DOHH2 (cell line): ENCODE measurements around the gene PARP4.

Experiments
- H3F3A ChIP-seq: fragments of 200-600 bp; sonication (generic), shearing (Covaris generic); 2 replicates; pipeline ENCODE4 v1.6.0; 2016; ENCODE audit warnings: antibody characterized with exemption, mild to moderate bottlenecking; ENCODE audit not compliant: control insufficient read depth, insufficient read depth
- H3K27ac ChIP-seq: fragments of 200-600 bp; sonication (generic); 2 replicates; pipeline ENCODE4 v1.5.1; 2014; ENCODE audit warnings: low read depth, mild to moderate bottlenecking, low read length, moderate library complexity
- H3K27me3 ChIP-seq: fragments of 200-600 bp; sonication (generic); 2 replicates; pipeline ENCODE4 v1.6.1; 2014; ENCODE audit warnings: mild to moderate bottlenecking, low read length, mixed read lengths; ENCODE audit not compliant: control insufficient read depth
- H3K36me3 ChIP-seq: fragments of 200-600 bp; sonication (generic); 2 replicates; pipeline ENCODE4 v1.6.1; 2014; ENCODE audit warnings: mild to moderate bottlenecking, low read length, moderate library complexity, mixed read lengths; ENCODE audit not compliant: control insufficient read depth
- H3K4me1 ChIP-seq: fragments of 200-600 bp; sonication (generic); 2 replicates; pipeline ENCODE4 v1.6.1; 2014; ENCODE audit warnings: mild to moderate bottlenecking, low read length, mixed read lengths; ENCODE audit not compliant: control insufficient read depth
- H3K4me2 ChIP-seq: fragments of 200-600 bp; sonication (generic); 2 replicates; pipeline ENCODE4 v1.6.0; 2014; ENCODE audit warnings: mild to moderate bottlenecking, low read length, moderate library complexity
- H3K4me3 ChIP-seq: fragments of 200-600 bp; sonication (generic); 2 replicates; pipeline ENCODE4 v1.5.1; 2014; ENCODE audit warnings: mild to moderate bottlenecking, low read length, mixed read lengths
- H3K79me2 ChIP-seq: fragments of 200-600 bp; sonication (generic); 2 replicates; pipeline ENCODE4 v1.6.1; 2014; ENCODE audit warnings: mild to moderate bottlenecking, low read length, mixed read lengths; ENCODE audit not compliant: control insufficient read depth
- H3K9me2 ChIP-seq: fragments of 200-600 bp; sonication (generic); replicated peaks from 2 replicates; pipeline ENCODE4 v1.6.1; 2014; ENCODE audit warnings: mild to moderate bottlenecking, low read length, mixed read lengths; ENCODE audit not compliant: control insufficient read depth
- H3K9me3 ChIP-seq: fragments of 200-600 bp; sonication (generic); 2 replicates; pipeline ENCODE4 v1.6.1; 2014; ENCODE audit warnings: antibody characterized with exemption, low read length, mixed read lengths; ENCODE audit not compliant: control insufficient read depth, insufficient read depth
- H4K20me1 ChIP-seq: fragments of 200-600 bp; sonication (generic); 2 replicates; pipeline ENCODE4 v1.6.0; 2014; ENCODE audit warnings: low read depth, mild to moderate bottlenecking, antibody characterized with exemption, low read length, moderate library complexity; ENCODE audit not compliant: control insufficient read depth, insufficient read depth
- EZH2phosphoT487 ChIP-seq: fragments of 200-600 bp; sonication (generic); IDR thresholded peaks from 2 replicates; pipeline ENCODE4 v1.6.1; 2017; ENCODE audit warnings: borderline replicate concordance, mild to moderate bottlenecking, antibody characterized with exemption, low read length, moderate library complexity, mixed read lengths
- TF ChIP-seq, protein P1 (sequence below): fragments of 200-600 bp; sonication (generic); IDR thresholded peaks from one replicate; pipeline ENCODE4 v1.5.1; 2014; ENCODE audit warnings: antibody characterized with exemption, mild to moderate bottlenecking, low read depth, low read length; ENCODE audit not compliant: poor library complexity, severe bottlenecking

PARP4 gene

DNA sequence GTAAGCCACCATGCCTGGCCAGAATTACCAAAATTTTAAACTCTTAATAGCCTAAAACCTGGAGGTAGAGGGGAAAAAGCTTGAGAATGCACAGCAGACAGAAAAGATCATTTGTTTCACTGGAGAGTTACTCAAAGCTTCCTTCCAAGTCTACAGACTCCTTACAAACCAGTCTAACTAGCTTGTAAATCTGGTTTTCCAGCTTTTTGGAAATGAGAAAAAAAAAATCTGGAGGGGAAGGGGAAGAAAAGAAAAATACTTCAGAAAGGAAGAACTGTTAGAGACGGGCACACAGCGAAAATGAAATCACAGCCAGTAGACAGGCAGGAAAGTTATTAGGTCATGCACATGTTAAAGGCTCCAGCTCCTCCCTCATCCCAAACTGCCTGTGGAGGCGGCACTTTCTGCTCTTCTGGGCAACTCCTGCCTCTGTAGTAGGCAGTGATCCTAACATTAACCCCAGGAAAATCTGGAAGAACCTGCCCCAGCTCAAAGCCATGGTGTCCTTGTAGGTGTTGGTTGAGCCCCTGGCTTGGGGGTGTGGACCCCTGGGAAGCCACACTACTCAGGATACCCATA, 17.3 kb downstream of the PARP4 start:
- no peaks in the 10 kb centered on the region for H3K9me2 ChIP-seq
- no peaks in the 10 kb centered on the region for H3F3A ChIP-seq
- no peak overlapping the region for H3K4me2 ChIP-seq
- no peaks in the 10 kb centered on the region for H3K9me3 ChIP-seq
- no peaks in the 10 kb centered on the region for H4K20me1 ChIP-seq
- no peak overlapping the region for H3K27ac ChIP-seq
- H3K4me1 ChIP-seq = no peaks in the 10 kb centered on the region
- TF ChIP-seq, protein P1, sequence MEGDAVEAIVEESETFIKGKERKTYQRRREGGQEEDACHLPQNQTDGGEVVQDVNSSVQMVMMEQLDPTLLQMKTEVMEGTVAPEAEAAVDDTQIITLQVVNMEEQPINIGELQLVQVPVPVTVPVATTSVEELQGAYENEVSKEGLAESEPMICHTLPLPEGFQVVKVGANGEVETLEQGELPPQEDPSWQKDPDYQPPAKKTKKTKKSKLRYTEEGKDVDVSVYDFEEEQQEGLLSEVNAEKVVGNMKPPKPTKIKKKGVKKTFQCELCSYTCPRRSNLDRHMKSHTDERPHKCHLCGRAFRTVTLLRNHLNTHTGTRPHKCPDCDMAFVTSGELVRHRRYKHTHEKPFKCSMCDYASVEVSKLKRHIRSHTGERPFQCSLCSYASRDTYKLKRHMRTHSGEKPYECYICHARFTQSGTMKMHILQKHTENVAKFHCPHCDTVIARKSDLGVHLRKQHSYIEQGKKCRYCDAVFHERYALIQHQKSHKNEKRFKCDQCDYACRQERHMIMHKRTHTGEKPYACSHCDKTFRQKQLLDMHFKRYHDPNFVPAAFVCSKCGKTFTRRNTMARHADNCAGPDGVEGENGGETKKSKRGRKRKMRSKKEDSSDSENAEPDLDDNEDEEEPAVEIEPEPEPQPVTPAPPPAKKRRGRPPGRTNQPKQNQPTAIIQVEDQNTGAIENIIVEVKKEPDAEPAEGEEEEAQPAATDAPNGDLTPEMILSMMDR = no peak
- H3K27me3 ChIP-seq = no peaks in the 10 kb centered on the region
- H3K79me2 ChIP-seq = no peaks in the 10 kb centered on the region
- H3K4me3 ChIP-seq = no peak overlapping the region
- H3K36me3 ChIP-seq = peaks cover 47% of the 10 kb centered on the region

DNA sequence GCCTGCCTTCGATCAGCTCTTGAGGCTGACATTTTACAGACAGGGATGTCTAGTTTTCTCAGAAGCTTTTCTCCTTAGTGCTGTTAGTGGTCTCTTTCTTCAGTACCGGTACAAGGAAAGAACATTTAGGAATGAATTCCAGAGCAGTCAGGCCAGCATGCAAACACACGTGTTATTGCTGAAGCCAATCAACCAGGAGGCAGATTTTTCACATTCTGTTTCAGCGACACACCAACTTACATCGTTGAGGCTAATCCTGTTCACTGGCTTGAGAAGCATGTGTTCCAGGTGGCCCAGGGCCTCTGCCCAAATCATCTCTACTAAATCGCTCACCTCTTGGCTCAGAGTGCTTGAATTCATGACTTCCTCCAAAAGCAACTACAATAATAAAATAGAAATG, 19.2 kb downstream of the PARP4 start:
- Histone ChIP-seq H4K20me1 (no peaks in the 10 kb centered on the region), H3K4me2 (no peak overlapping the region), H3K4me1 (no peaks in the 10 kb centered on the region), H3K79me2 (no peaks in the 10 kb centered on the region), H3K9me3 (no peaks in the 10 kb centered on the region), H3K27me3 (no peaks in the 10 kb centered on the region), H3K4me3 (no peak overlapping the region), H3K9me2 (no peaks in the 10 kb centered on the region), H3K36me3 (peaks cover 54% of the 10 kb centered on the region), H3K27ac (no peak overlapping the region), H3F3A (no peaks in the 10 kb centered on the region)
- TF ChIP-seq EZH2phosphoT487 = no peak
- TF ChIP-seq, protein P1 = no peak

DNA sequence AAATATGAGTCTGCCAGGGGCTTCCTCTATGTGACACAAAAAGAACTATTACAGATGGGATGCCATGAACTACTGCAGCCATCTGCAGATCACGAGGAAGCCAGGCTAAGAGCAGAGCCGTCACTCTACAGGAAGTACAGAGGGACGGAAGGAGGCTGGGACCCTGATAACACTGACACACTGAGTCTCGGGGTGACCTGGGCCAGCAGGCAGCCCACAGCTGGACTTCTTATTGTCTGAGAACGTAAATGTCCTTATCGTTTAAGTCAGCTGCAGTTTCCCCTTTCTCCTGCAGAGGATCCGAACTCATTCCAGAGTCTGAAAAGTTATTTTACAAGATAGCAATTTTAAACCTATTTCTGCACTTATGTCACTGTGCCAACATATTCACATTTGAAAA, 20.7 kb downstream of the PARP4 start:
- no peaks in the 10 kb centered on the region for H3K27me3 ChIP-seq
- H3K9me3 ChIP-seq = no peaks in the 10 kb centered on the region
- H3F3A ChIP-seq = no peaks in the 10 kb centered on the region
- TF ChIP-seq, protein P1 = no peak
- TF ChIP-seq EZH2phosphoT487 = no peak
- H3K27ac ChIP-seq = no peak overlapping the region
- H3K36me3 ChIP-seq = peaks cover 43% of the 10 kb centered on the region
- no peaks in the 10 kb centered on the region for H4K20me1 ChIP-seq
- H3K4me3 ChIP-seq = no peak overlapping the region
- no peaks in the 10 kb centered on the region for H3K79me2 ChIP-seq
- H3K9me2 ChIP-seq = no peaks in the 10 kb centered on the region
- no peaks in the 10 kb centered on the region for H3K4me1 ChIP-seq
- H3K4me2 ChIP-seq = no peak overlapping the region
